Liver (tissue), 9 donors: ENCODE data around the gene LRRC47. TPM values are rescaled to one million over a fixed set of nuclear protein-coding genes. Genes with fewer than 3 reads are reported as not detected.

Experiments
- DNase-seq: peaks from one replicate; pipeline ENCODE4 v3.0.0-alpha.2; 2017; ENCODE audit warnings: low spot score
- H3K27ac ChIP-seq, 2 donors: one replicate each; pipeline ENCODE4 v1.7.0; 2013; ENCODE audit warnings: inconsistent platforms in 2 of 2, low read length in 2 of 2, control low read depth in 1 of 2, low read depth in 1 of 2, mild to moderate bottlenecking in 1 of 2
- H3K27me3 ChIP-seq, 4 donors: one replicate each; pipeline versions ENCODE4 v1.6.1 to v1.7.0; 2013; ENCODE audit warnings: low read length in 3 of 4, inconsistent platforms in 1 of 4, mild to moderate bottlenecking in 1 of 4, moderate library complexity in 1 of 4; ENCODE audit not compliant: control insufficient read depth in 4 of 4, insufficient read depth in 4 of 4
- H3K36me3 ChIP-seq, 4 donors: one replicate each; pipeline versions ENCODE4 v1.6.1 to v1.7.0; 2013; ENCODE audit warnings: low read length in 3 of 4, mild to moderate bottlenecking in 3 of 4, low read depth in 1 of 4, moderate library complexity in 1 of 4; ENCODE audit not compliant: control insufficient read depth in 4 of 4, insufficient read depth in 3 of 4
- H3K4me1 ChIP-seq, 4 donors: one replicate each; pipeline versions ENCODE4 v1.6.1 to v1.7.0; 2013; ENCODE audit warnings: low read length in 3 of 4, mild to moderate bottlenecking in 3 of 4, moderate library complexity in 1 of 4; ENCODE audit not compliant: control insufficient read depth in 4 of 4, insufficient read depth in 4 of 4
- H3K4me3 ChIP-seq, 3 donors: one replicate each; pipeline versions ENCODE4 v1.6.1 to v1.7.0; 2013; ENCODE audit warnings: low read length in 3 of 3, control low read depth in 1 of 3, low read depth in 1 of 3, mild to moderate bottlenecking in 1 of 3
- H3K9ac ChIP-seq, 2 donors: one replicate each; pipeline ENCODE4 v1.7.0; 2013; ENCODE audit warnings: low read length in 2 of 2, mild to moderate bottlenecking in 2 of 2, moderate library complexity in 2 of 2, control low read depth in 1 of 2, low read depth in 1 of 2
- H3K9me3 ChIP-seq, 4 donors: one replicate each; pipeline versions ENCODE4 v1.6.1 to v1.7.0; 2013; ENCODE audit warnings: low read length in 3 of 4; ENCODE audit not compliant: control insufficient read depth in 4 of 4
- ATF3 ChIP-seq: IDR thresholded peaks from 2 replicates; pipeline ENCODE4 v1.6.1; 2016; ENCODE audit warnings: antibody characterized with exemption
- CTCF ChIP-seq: fragments of 150-350 bp; IDR thresholded peaks from 2 replicates; pipeline ENCODE4 v1.5.1; 2017; ENCODE audit warnings: improper control_type of control experiment, low read depth, low read length; ENCODE audit not compliant: missing input control
- EGR1 ChIP-seq, 2 donors: IDR thresholded peaks; 2 replicates each; pipeline ENCODE4 v1.6.1; 2016 to 2018; ENCODE audit warnings: antibody characterized with exemption in 2 of 2, low read depth in 2 of 2
- FOXA1 ChIP-seq: IDR thresholded peaks from 2 replicates; pipeline ENCODE4 v1.6.1; 2016; ENCODE audit warnings: antibody characterized with exemption
- FOXA2 ChIP-seq: IDR thresholded peaks from 2 replicates; pipeline ENCODE4 v1.6.1; 2016; ENCODE audit warnings: antibody characterized with exemption
- GABPA ChIP-seq, 2 donors: IDR thresholded peaks in 1 of 2; conservative IDR thresholded peaks in 1 of 2; 2 replicates each; pipeline ENCODE4 v1.6.1; 2016; ENCODE audit warnings: antibody characterized with exemption in 2 of 2, mild to moderate bottlenecking in 1 of 2, moderate library complexity in 1 of 2
- HNF4A ChIP-seq, 2 donors: conservative IDR thresholded peaks; 2 replicates each; pipeline ENCODE4 v1.6.1; 2016; ENCODE audit warnings: antibody characterized with exemption in 2 of 2, mild to moderate bottlenecking in 2 of 2
- HNF4G ChIP-seq: IDR thresholded peaks from 2 replicates; pipeline ENCODE4 v1.6.1; 2016; ENCODE audit warnings: antibody characterized with exemption
- JUND ChIP-seq, 2 donors: IDR thresholded peaks; 2 replicates each; pipeline ENCODE4 v1.6.1; 2016; ENCODE audit warnings: antibody characterized with exemption in 2 of 2
- NR2F2 ChIP-seq: IDR thresholded peaks from 2 replicates; pipeline ENCODE4 v1.6.1; 2016; ENCODE audit warnings: antibody characterized with exemption
- RAD21 ChIP-seq, 2 donors: IDR thresholded peaks; 2 replicates each; pipeline ENCODE4 v1.6.1; 2016; ENCODE audit warnings: antibody characterized with exemption in 2 of 2, mild to moderate bottlenecking in 2 of 2
- RXRA ChIP-seq, 2 donors: IDR thresholded peaks; 2 replicates each; pipeline ENCODE4 v1.6.1; 2017 to 2018; ENCODE audit warnings: antibody characterized with exemption in 2 of 2, mild to moderate bottlenecking in 1 of 2
- SP1 ChIP-seq: IDR thresholded peaks from 2 replicates; pipeline ENCODE4 v1.6.1; 2018; ENCODE audit warnings: antibody characterized with exemption, mild to moderate bottlenecking
- TAF1 ChIP-seq: conservative IDR thresholded peaks from 2 replicates; pipeline ENCODE4 v1.6.1; 2016; ENCODE audit warnings: antibody characterized with exemption, mild to moderate bottlenecking
- YY1 ChIP-seq: IDR thresholded peaks from 2 replicates; pipeline ENCODE4 v1.6.1; 2016; ENCODE audit warnings: antibody characterized with exemption, mild to moderate bottlenecking
- WGBS: extraction: QIAGEN DNeasy Blood & Tissue Kit; methylation state at CpG from one replicate; pipeline ENCODE4 v1.1.7; 2013; 5-methylcytosine and 5-hydroxymethylcytosine counted together
- polyA plus RNA-seq, 2 donors: library from polyadenylated mRNA; stranded (reverse) in 1 of 2; unstranded in 1 of 2; fragments of 200-250 nt in 1 of 2; fragments of >200 nt in 1 of 2; fragmentation: Nextera tagmentation in 1 of 2; extraction: Ambion mirVana in 1 of 2; gene quantifications; one replicate each; pipeline versions ENCODE4 v1.2.1 to v1.2.3, GENCODE V29; 2013 to 2015
- total RNA-seq, 2 donors: library from RNA; depleted of rRNA; stranded (reverse); fragments of >200 nt; gene quantifications; one replicate each; pipeline ENCODE4 v1.2.3, GENCODE V29; 2014
- TF ChIP-seq, protein P1 (sequence below): IDR thresholded peaks from 2 replicates; pipeline ENCODE4 v1.6.1; 2016; ENCODE audit warnings: antibody characterized with exemption
- TF ChIP-seq, protein P2 (sequence below): IDR thresholded peaks from 2 replicates; pipeline ENCODE4 v1.6.1; 2016; ENCODE audit warnings: antibody characterized with exemption
- TF ChIP-seq, protein P3 (sequence below): IDR thresholded peaks from 2 replicates; pipeline ENCODE4 v1.6.1; 2016; ENCODE audit warnings: antibody characterized with exemption, mild to moderate bottlenecking
- donor health status: healthy.
- donor health status: healthy.
- donor health status: healthy.
- donor health status: healthy.
- donor health status: healthy.

LRRC47 gene
- total and polyA plus RNA-seq, 4 donors = 8.7 to 23.8 (median 15.4) TPM

DNA sequence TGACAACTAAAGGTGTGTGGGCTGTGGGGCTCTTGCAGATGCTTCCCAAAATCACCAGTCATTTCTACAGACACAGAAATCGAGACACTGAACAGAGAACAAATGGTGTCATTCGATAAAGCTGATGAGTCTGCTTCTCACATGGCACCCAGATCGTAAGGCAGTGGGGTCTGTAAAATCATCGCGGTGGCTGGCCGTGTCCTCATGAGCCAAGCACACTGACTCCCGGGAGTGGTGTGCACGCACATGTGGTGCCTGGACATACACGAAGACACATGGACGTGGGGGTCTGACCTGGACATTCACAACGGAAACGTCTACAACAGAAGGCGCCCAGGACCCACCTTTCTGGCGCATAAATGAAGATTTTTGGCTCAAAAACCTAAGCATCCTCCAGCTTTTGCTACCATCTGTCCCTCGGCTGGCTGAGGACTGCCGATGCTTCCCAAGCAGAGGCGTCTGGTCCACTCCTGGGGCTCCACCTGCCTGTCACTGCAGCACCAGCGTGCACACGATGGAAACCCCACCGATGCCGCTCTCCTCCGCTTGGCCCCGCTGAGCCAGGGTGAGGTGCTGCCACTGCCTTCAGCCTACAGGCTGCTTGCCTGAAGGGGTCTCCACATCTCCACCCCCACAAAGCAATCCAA is 16.9 kb downstream of the LRRC47 start (continued):
- TF ChIP-seq RAD21 (IDR thresholded peaks at IDR 0.05) (no peak), FOXA1 (no peak), HNF4G (no peak), JUND (IDR thresholded peaks at IDR 0.05) (no peak), FOXA2 (no peak)
- TF ChIP-seq, protein P1, sequence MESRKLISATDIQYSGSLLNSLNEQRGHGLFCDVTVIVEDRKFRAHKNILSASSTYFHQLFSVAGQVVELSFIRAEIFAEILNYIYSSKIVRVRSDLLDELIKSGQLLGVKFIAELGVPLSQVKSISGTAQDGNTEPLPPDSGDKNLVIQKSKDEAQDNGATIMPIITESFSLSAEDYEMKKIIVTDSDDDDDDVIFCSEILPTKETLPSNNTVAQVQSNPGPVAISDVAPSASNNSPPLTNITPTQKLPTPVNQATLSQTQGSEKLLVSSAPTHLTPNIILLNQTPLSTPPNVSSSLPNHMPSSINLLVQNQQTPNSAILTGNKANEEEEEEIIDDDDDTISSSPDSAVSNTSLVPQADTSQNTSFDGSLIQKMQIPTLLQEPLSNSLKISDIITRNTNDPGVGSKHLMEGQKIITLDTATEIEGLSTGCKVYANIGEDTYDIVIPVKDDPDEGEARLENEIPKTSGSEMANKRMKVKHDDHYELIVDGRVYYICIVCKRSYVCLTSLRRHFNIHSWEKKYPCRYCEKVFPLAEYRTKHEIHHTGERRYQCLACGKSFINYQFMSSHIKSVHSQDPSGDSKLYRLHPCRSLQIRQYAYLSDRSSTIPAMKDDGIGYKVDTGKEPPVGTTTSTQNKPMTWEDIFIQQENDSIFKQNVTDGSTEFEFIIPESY = no peak

DNA sequence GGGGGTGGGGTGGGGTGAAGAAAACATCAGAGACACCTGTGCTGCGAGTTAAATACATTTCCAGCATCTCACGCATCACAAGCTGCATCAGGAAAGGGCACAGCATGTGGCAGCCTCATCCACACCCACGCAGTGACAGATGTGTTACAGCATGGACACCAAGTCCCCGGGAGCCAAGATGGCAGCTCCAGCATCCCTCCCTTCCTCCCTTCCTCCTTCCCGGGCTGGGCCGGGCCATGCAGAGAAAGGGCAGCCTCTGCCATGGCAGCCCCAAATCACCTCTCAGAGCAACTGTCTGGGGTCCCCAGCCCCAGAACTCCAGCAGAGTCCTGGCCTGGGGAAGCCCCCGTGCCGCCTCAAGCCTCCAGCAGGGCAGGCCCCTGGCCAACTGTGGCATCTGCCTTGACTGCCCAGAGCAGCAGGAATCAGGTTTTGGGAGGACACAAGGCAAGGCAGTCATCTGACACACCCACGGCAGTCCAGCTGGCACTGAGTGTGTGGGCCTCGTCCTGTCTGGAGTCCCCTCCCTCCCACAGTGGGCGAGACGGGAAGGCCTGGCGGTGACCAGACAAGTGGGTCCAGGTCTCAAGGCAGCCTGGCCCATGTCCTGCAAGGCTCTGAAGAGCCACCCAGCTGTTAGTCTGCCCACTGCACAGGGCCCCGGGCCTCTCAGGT is 17.6 kb downstream of the LRRC47 start:
- no peaks in the 10 kb centered on the region for H3K27me3 ChIP-seq
- peaks cover 12 to 40% (median 32%) of the 10 kb centered on the region in 4 donors for H3K36me3 ChIP-seq
- no peak for DNase-seq
- no peak overlapping the region for H3K27ac ChIP-seq
- no peak overlapping the region for H3K9ac ChIP-seq
- no peaks in the 10 kb centered on the region for H3K9me3 ChIP-seq
- 88% methylated on average over 14 of the region's 14 CpGs for WGBS
- no peak for TF ChIP-seq ATF3
- TF ChIP-seq, protein P1 = no peak
- TF ChIP-seq TAF1 = no peak
- TF ChIP-seq YY1 = no peak
- TF ChIP-seq GABPA (IDR thresholded peaks at IDR 0.05 in 1 of 2, conservative IDR thresholded peaks at IDR 0.05 in 1 of 2) = no peak
- no peak for TF ChIP-seq RXRA (IDR thresholded peaks at IDR 0.05)
- no peak for TF ChIP-seq HNF4A (conservative IDR thresholded peaks at IDR 0.05)
- TF ChIP-seq, protein P2, sequence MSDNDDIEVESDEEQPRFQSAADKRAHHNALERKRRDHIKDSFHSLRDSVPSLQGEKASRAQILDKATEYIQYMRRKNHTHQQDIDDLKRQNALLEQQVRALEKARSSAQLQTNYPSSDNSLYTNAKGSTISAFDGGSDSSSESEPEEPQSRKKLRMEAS = no peak
- TF ChIP-seq NR2F2 = no peak
- no peak for TF ChIP-seq CTCF
- no peak for TF ChIP-seq RAD21 (IDR thresholded peaks at IDR 0.05)
- TF ChIP-seq, protein P3, sequence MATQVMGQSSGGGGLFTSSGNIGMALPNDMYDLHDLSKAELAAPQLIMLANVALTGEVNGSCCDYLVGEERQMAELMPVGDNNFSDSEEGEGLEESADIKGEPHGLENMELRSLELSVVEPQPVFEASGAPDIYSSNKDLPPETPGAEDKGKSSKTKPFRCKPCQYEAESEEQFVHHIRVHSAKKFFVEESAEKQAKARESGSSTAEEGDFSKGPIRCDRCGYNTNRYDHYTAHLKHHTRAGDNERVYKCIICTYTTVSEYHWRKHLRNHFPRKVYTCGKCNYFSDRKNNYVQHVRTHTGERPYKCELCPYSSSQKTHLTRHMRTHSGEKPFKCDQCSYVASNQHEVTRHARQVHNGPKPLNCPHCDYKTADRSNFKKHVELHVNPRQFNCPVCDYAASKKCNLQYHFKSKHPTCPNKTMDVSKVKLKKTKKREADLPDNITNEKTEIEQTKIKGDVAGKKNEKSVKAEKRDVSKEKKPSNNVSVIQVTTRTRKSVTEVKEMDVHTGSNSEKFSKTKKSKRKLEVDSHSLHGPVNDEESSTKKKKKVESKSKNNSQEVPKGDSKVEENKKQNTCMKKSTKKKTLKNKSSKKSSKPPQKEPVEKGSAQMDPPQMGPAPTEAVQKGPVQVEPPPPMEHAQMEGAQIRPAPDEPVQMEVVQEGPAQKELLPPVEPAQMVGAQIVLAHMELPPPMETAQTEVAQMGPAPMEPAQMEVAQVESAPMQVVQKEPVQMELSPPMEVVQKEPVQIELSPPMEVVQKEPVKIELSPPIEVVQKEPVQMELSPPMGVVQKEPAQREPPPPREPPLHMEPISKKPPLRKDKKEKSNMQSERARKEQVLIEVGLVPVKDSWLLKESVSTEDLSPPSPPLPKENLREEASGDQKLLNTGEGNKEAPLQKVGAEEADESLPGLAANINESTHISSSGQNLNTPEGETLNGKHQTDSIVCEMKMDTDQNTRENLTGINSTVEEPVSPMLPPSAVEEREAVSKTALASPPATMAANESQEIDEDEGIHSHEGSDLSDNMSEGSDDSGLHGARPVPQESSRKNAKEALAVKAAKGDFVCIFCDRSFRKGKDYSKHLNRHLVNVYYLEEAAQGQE = no peak
- no peak for TF ChIP-seq SP1
- no peak for TF ChIP-seq FOXA2
- TF ChIP-seq JUND (IDR thresholded peaks at IDR 0.05) = no peak
- no peak for TF ChIP-seq FOXA1
- no peak for TF ChIP-seq EGR1 (IDR thresholded peaks at IDR 0.05; ENCODE audit: low read depth in 2 of 2)
- no peak for TF ChIP-seq HNF4G
- peaks cover 14 to 29% (median 25%) of the 10 kb centered on the region in 4 donors for H3K4me1 ChIP-seq
- no peak overlapping the region for H3K4me3 ChIP-seq
